Measurements from ENCODE around the gene MYZAP. TPM values are rescaled to one million over a fixed set of nuclear protein-coding genes. Genes with fewer than 3 reads are reported as not detected.

Gene MYZAP
- total and polyA plus RNA-seq, 2 of the 8 experiments (the other 6 are each of a cell fraction or from before 2014, with no cell fraction given): 0.41 to 0.65 TPM

GRCh38 chr15:57611938-57612337, 20.2 kb downstream of the MYZAP start:
- Histone ChIP-seq H2BK20ac (ENCODE audit: low read length) (no peak overlapping the region), H3K27ac (ENCODE audit: low read depth, low read length) (no peak overlapping the region), H3K79me2 (ENCODE audit: control insufficient read depth in 1 of 2, insufficient read depth in 2 of 2, low read length in 2 of 2) (no peaks in the 10 kb centered on the region), H4K91ac (replicated peaks; ENCODE audit: insufficient read length, low read length) (no peak overlapping the region), H3K4ac (replicated peaks; ENCODE audit: insufficient read length, low read depth, low read length) (no peak overlapping the region), H3K56ac (replicated peaks; ENCODE audit: insufficient read length, low read depth, low read length) (no peak overlapping the region), H4K5ac (ENCODE audit: insufficient read length, low read depth, low read length) (no peak overlapping the region), H2AK5ac (ENCODE audit: low read depth, low read length) (no peak overlapping the region), H3K36me3 (ENCODE audit: control insufficient read depth in 2 of 4, insufficient read depth in 4 of 4, low read length in 3 of 4) (no peaks in the 10 kb centered on the region), H4K20me1 (replicated peaks in 1 of 2; ENCODE audit: control insufficient read depth in 1 of 2, insufficient read depth in 2 of 2, low read length in 2 of 2) (peaks cover 0 to 1% of the 10 kb centered on the region in 2 experiments), H3K9me3 (ENCODE audit: insufficient read depth in 2 of 2, low read depth in 1 of 2, low read length in 1 of 2) (no peaks in the 10 kb centered on the region), H3K4me2 (ENCODE audit: insufficient read depth in 1 of 2, low read depth in 2 of 2, low read length in 2 of 2) (no peak overlapping the region), H2AFZ (ENCODE audit: low read length) (no peak overlapping the region), H3K18ac (ENCODE audit: extremely low read depth, low read length) (no peak overlapping the region), H2BK12ac (ENCODE audit: low read depth, low read length) (no peak overlapping the region), H3K27me3 (replicated peaks in 1 of 4; ENCODE audit: control insufficient read depth in 3 of 4, extremely low read depth in 1 of 4, insufficient read depth in 3 of 4, low read length in 3 of 4) (peaks cover 0 to 2% (median 0%) of the 10 kb centered on the region in 4 experiments; a peak in 1 of 7 replicates), H3K4me1 (replicated peaks in 1 of 4; ENCODE audit: control insufficient read depth in 3 of 4, insufficient read depth in 4 of 4, low read length in 3 of 4) (no peaks in the 10 kb centered on the region; a peak in 2 of 7 replicates), H2BK15ac (ENCODE audit: low read length) (no peak overlapping the region), H3K4me3 (ENCODE audit: extremely low read depth in 1 of 4, insufficient read depth in 2 of 4, low read depth in 3 of 4, low read length in 4 of 4) (no peak overlapping the region), H4K8ac (ENCODE audit: extremely low read depth, insufficient read depth, low read length) (no peak overlapping the region), H2BK5ac (ENCODE audit: low read depth, low read length) (no peak overlapping the region), H3K14ac (ENCODE audit: insufficient read length) (no peak overlapping the region), H3K79me1 (ENCODE audit: low read depth, low read length) (no peaks in the 10 kb centered on the region), H3K23ac (ENCODE audit: insufficient read length) (no peak overlapping the region), H3K23me2 (ENCODE audit: low read depth, low read length) (no peaks in the 10 kb centered on the region), H3K9ac (replicated peaks in 1 of 4; ENCODE audit: extremely low read depth in 1 of 4, low read depth in 3 of 4, low read length in 3 of 4) (no peak overlapping the region), H2BK120ac (replicated peaks; ENCODE audit: low read depth, low read length) (no peak overlapping the region)
- 65% methylated on average over 3 of the region's 3 CpGs; no CpG with 5 or more reads in 1 of the 2 experiments for WGBS, 2 experiments (ENCODE audit: extremely low coverage in 1 of 2, insufficient coverage in 1 of 2, insufficient read length in 1 of 2, insufficient replicate concordance in 2 of 2, low coverage in 1 of 2, low lambda C conversion rate in 2 of 2, missing lambda C conversion rate in 1 of 2)
- DNase-seq (ENCODE audit: low read depth in 1 of 2, low spot score in 2 of 2): no peak
- FAIRE-seq: peak; percentile 24
- CTCF ChIA-PET (ENCODE audit: partially characterized antibody): interaction anchor here (0.7 to 4.0 kb wide), 21 partner anchors 10 to 279 kb away, joined by 3 to 28 read pairs (median 4); no protein-coding TSS in a partner anchor
- POLR2A ChIA-PET (ENCODE audit: partially characterized antibody): no interaction called here
- TF ChIP-seq TAF7 (optimal IDR thresholded peaks at IDR 0.05; ENCODE audit: borderline replicate concordance, low read depth, low read length): no peak
- TF ChIP-seq SP4 (IDR thresholded peaks at IDR 0.05; ENCODE audit: low read length): no peak
- peak; percentile 53 to 66 for TF ChIP-seq RAD21 (IDR thresholded peaks at IDR 0.05 in 1 of 2, conservative IDR thresholded peaks at IDR 0.05 in 1 of 2; ENCODE audit: low read depth in 2 of 2, low read length in 2 of 2)
- TF ChIP-seq POLR2A (IDR thresholded peaks at IDR 0.05; ENCODE audit: control extremely low read depth in 1 of 2, low read depth in 2 of 2, low read length in 2 of 2): no peak
- no peak for TF ChIP-seq TCF12 (IDR thresholded peaks at IDR 0.05; ENCODE audit: low read depth, low read length)
- TF ChIP-seq EZH2 (IDR thresholded peaks at IDR 0.05; ENCODE audit: low read depth, low read length, severe bottlenecking): no peak
- TF ChIP-seq JUN (IDR thresholded peaks at IDR 0.05; ENCODE audit: low read depth, low read length): no peak
- TF ChIP-seq CTCF (IDR thresholded peaks at IDR 0.05; ENCODE audit: control extremely low read depth in 1 of 3, insufficient read depth in 1 of 3, low read depth in 1 of 3, low read length in 3 of 3): peak; percentile 28 to 61 (median 40)

Measured in H1 (cell line).